Left hindlimb (tissue), 1 donor: ENCODE measurements around the gene TRPC3.

Source experiments
- DNase-seq: peaks from one replicate; pipeline ENCODE4 v3.0.0-alpha.2; 2018

Gene TRPC3

DNA sequence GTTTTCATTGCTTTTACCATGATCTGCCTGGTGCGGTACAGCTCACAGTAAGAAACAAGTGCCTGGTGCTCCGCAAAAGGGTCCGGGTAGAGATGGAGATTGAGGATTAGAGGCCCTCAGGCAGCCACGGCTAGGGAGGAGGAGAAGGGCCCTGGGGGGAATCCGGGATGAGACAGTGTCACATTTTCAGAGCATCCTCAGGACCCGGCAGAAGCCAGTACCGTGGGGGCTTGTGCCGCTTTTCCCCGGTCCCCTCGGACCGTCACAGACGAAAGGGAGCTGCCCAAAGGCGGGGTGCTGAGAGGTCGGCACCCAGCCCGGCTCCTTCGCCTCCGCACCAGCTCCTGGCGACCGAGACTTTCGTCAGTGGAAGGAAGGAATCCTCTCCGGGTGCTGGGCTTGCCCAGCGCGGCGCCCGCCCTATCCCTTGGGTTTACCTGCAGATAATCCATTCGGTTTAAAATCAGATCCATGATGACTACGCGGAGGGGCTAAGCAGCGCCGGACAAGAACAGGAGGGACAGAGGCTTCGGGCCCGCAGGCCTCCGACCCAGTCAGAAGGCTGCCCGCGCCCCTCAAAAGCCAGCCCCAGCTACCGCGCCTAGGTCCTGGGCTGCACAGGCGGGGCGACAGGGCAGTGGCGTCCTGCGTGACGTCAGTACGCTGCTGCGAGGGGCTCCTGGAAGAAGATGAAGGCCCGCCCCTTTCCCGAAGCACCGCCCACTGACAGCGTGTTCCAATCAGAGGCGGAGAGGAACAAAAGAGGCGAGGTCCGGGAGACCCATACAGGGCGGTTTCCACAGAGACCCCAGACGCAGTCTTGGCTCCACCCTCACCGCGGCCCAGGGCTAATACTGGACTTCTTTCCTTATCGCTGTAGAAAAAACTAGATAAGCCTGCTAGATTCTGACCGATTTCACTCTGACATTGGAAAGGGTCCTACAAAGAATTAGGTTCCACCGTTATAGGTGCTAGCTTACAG lies 81.7 kb downstream of the TRPC3 start, which contains the start of gene BBS7:
BBS7 (minus strand) TSS at position 634 of the 982 bp plus-strand sequence; CDS start at position 473, 161 bp downstream.
- peak; percentile 98 for DNase-seq

DNA sequence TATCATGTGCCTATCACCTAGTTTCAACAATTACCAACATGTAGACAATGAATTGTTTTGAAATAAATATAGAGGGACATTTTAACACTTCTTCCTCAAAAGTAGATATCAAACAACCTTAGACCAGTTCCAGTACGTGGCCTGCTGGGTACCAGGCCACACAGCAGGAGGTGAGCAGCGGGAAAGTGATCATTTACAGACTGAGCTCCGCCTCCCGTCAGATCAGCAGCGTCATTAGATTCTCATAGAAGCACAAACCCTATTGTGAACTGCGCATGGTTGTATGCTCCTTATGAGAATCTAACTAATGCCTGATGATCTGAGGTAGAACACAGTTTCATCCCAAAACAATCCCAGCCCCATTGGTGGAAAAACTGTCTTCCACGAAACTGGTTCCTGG lies 88.1 kb downstream of the TRPC3 start:
- DNase-seq = no peak

DNA sequence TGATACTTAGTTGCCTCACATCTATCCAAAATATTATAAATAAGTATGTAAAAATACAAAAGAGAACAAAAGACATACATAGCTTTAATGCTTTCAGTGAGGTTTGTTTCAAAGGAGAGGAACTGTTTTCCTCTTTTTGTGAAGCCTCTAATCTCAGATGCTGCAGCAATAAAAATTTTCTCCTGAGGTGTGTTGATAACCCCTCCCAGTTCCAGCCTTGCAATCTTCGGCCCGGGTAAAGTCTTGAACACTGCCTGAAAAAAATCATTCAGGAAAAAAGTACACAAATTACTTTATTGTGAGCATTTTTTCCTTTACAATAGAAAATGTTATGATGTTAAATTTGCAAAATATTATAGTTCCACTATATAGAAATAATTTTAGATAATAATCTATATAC lies 90.4 kb downstream of the TRPC3 start:
- no peak for DNase-seq

DNA sequence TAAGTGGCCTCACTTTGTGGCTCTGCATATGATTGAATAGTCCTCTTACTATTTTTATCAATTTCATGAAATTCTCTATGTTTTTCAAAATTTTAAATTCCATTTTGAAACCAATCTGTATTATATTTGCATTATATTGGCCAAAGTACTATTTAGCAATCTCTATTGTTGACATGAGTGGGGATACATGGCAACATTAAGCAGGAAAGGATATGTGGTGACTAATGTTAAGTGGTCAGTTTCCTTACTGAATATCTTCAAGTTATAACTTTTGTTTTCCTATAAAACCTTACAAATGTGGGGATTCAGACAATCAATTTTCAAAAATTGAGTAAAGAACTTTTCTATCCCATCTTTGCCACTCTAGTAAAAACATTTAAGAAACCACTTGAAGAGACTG lies 91.7 kb downstream of the TRPC3 start:
- no peak for DNase-seq

DNA sequence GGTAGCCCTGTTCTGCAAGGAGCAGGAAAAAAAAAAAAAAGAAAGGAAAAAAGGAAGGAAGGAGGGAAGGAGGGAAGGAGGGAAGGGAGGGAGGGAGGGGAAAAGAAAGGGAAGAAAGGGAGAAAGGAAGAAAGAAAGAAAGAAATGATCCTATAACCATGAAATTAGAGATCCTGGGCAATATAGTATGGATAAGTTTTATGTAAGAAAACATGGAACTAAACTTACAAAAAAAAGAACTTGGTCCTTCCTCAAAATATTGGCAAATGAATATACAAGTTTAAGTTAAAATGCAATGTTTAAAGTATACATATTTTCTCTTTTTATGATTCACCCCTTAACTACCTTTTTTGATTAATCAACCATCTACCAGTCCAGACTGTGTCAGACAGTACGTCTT lies 100.5 kb downstream of the TRPC3 start:
- DNase-seq = no peak

DNA sequence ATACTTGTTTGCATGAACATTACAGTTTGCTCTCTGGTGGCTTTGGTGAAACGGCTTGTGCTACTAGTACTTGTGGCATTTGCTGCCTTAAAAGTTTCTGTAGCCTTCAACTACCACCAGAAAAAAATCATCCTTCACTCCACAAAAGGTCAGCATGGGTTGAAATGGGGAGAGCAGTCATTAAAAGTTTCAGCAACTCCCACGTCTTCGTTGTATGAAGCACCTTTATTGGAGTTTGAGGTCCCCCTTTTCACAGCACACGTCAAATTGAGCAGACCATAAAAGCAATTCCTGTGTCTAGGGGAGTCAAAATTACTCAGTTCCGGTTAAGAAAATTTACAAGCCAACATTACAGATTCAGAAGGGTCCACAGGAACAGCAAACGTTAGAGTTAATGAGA lies 105.2 kb downstream of the TRPC3 start:
- DNase-seq = no peak

DNA sequence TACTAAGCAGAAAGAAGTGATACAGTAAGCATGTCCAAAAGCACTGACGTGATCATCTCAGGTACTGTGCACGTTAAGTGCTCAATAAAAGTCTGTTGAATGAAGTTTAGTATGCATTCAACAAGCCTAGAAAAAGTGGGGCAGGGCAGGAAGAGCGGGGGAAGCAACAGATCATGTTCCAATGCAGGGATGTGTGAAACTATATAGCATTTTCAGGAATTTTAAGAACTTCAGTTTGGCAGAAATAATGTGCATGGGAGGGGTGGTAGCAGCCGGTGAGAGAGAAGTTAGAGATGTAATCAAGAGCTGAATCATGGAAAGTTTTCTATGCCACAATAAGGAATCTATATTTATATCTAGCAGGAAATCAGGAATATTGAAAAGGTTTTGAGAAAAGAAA lies 109.0 kb downstream of the TRPC3 start:
- no peak for DNase-seq

DNA sequence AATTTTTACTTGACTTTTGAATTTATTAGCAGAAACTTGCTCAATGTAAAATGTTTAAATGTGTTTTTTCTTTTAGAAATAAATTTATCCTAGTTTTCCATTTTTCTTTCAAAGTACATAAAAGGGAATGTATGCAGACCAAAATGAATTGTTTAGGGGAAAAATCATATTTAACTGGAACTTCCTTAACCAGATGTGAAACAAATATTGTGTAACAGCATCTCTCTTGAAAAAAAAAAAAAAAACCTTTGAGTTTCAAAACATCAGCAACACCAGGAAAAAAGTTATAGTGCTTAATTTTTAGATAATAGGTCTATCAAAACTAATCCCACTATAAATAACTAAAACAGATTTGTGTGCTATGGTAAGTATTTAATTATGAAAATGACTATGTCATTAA lies 113.7 kb downstream of the TRPC3 start:
- DNase-seq = no peak

DNA sequence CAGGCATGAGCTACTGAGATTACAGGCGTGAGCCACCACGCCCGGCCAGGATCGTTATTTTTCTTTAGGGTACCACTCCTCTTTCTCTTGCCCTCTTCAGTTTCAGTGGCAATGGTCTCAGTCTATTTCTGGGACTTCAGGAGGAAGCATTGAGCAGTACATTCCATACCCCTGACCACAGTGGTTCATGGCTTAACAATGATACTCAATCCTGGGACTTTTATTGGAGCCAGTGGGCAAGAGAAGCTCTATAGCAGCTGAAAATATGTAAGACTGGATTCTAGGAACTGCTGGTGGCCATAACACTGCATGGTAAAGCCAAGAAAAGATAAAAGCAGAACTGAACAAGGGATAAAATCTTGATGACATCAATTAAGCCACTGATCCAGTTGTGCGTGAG lies 122.3 kb downstream of the TRPC3 start:
- no peak for DNase-seq
